Keratinocyte (primary cell): Measurements from ENCODE around the gene THRB.

Source experiments
- CTCF ChIP-seq, 3 experiments: IDR thresholded peaks in 1 of 3; conservative IDR thresholded peaks in 1 of 3; optimal IDR thresholded peaks in 1 of 3; 2 replicates in 2 of 3; 3 replicates in 1 of 3; pipeline versions ENCODE3 to v1.5.1; 2011; ENCODE audit warnings: low read length in 3 of 3, mild to moderate bottlenecking in 3 of 3, moderate library complexity in 2 of 3, control low read depth in 1 of 3, inconsistent platforms in 1 of 3; ENCODE audit not compliant: insufficient read depth in 2 of 3; ENCODE audit errors: extremely low read depth in 1 of 3
- EZH2 ChIP-seq: IDR thresholded peaks from one replicate; pipeline ENCODE4 v1.6.1; 2012; ENCODE audit warnings: inconsistent platforms, mild to moderate bottlenecking, low read length, moderate library complexity

DNA sequence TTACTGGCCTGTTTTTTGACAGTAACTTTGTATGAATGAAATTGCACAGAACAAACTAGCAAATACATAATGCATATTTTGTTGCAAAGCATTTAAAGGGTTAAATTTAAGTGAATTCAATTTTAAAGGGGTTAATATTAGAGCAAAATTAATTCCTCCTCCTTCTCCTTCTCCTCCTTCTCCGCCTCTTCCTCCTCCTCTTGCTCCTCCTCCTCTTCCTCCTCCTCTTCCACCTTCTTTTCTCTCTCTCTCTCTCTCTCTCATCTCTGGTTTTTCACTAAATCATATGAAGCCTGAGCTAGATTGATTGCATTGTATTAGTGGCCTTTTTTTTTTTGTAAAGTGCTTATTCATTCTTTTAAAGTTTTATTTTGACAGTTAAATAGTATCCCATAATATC, 154.5 kb downstream of the THRB start:
- TF ChIP-seq CTCF (optimal IDR thresholded peaks at IDR 0.05 in 1 of 3, IDR thresholded peaks at IDR 0.05 in 1 of 3, conservative IDR thresholded peaks at IDR 0.05 in 1 of 3; ENCODE audit: extremely low read depth in 1 of 3, insufficient read depth in 2 of 3, low read length in 3 of 3) (no peak), EZH2 (no peak)
